ENCODE data around the gene MC1R. TPM values are rescaled to one million over a fixed set of nuclear protein-coding genes. Genes with fewer than 3 reads are reported as not detected.

MC1R gene
- total and polyA plus RNA-seq, 2 experiments from 2014 or later = 0.74 to 4.3 TPM

DNA sequence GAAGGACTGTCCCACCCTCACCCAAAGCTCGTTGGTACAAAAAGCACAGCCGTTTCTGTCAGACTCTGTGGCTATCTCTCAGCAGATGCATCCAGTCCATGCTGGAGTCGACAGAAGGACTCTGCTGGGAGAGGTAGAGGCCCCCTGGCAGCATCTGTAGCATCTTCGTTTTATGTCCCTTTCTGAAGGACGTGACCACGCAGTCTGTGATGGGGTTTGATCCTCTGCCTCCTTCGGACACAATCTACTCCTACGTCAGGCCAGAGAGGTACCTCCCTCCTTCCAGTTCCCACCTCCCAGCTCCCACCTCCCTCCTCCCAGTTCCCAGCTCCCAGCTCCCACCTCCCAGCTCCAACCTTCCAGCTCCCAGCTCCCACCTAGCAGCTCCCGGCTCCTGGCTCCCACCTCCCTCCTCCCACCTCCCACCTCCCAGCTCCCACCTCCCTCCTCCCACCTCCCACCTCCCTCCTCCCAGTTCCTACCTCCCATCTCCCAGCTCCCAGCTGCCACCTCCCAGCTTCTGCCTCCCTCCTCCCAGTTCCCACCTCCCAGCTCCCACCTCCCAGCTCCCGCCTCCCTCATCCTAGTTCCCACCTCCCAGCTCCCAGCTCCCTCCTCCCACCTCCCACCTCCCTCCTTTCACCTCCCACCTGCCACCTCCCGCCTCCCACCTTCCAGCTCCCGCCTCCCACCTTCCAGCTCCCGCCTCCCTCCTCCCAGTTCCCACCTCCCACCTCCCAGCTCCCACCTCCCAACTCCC is 11.4 kb upstream of the MC1R start:
- no peak overlapping the region for H3K4me3 ChIP-seq
- H3K27me3 Mint-ChIP-seq (ENCODE audit: insufficient read depth, low read depth, poor library complexity) = peaks cover 17% of the 10 kb centered on the region
- H2AFZ ChIP-seq = no peak overlapping the region
- no peak overlapping the region for H3K27ac Mint-ChIP-seq
- TF ChIP-seq, protein P1, sequence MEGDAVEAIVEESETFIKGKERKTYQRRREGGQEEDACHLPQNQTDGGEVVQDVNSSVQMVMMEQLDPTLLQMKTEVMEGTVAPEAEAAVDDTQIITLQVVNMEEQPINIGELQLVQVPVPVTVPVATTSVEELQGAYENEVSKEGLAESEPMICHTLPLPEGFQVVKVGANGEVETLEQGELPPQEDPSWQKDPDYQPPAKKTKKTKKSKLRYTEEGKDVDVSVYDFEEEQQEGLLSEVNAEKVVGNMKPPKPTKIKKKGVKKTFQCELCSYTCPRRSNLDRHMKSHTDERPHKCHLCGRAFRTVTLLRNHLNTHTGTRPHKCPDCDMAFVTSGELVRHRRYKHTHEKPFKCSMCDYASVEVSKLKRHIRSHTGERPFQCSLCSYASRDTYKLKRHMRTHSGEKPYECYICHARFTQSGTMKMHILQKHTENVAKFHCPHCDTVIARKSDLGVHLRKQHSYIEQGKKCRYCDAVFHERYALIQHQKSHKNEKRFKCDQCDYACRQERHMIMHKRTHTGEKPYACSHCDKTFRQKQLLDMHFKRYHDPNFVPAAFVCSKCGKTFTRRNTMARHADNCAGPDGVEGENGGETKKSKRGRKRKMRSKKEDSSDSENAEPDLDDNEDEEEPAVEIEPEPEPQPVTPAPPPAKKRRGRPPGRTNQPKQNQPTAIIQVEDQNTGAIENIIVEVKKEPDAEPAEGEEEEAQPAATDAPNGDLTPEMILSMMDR (conservative IDR thresholded peaks at IDR 0.05; ENCODE audit: low read depth in 2 of 2) = no peak
- H3K4me1 ChIP-seq (ENCODE audit: insufficient read depth) = 0 out of 2 replicates have a peak, but pooled peaks cover 4% of the 10 kb centered on the region
- peaks cover 50% of the 10 kb centered on the region for H3K36me3 Mint-ChIP-seq (ENCODE audit: low read depth)
- H3K4me1 Mint-ChIP-seq = 0 out of 3 replicates have a peak, but pooled peaks cover 4% of the 10 kb centered on the region
- no peaks in the 10 kb centered on the region for H4K20me1 ChIP-seq (replicated peaks; ENCODE audit: insufficient read depth)
- ATAC-seq (no peak), DNase-seq (ENCODE audit: low spot score) (no peak)
- no peaks in the 10 kb centered on the region for H3K27me3 ChIP-seq (ENCODE audit: insufficient read depth)
- H3K9me2 ChIP-seq (ENCODE audit: insufficient read depth) = no peaks in the 10 kb centered on the region
- H3K27ac ChIP-seq (ENCODE audit: low read depth) = no peak overlapping the region
- H3K79me2 ChIP-seq (replicated peaks; ENCODE audit: insufficient read depth) = no peaks in the 10 kb centered on the region
- H3F3A ChIP-seq (replicated peaks; ENCODE audit: low read depth) = 0 out of 2 replicates have a peak, but pooled peaks cover 12% of the 10 kb centered on the region
- no peaks in the 10 kb centered on the region; the same call in 1 of the 2 replicates for H3K36me3 ChIP-seq (ENCODE audit: insufficient read depth)
- no peak overlapping the region for H3K4me3 Mint-ChIP-seq
- no peak overlapping the region for H3K4me2 ChIP-seq
- H3K9me3 Mint-ChIP-seq = peaks cover 18% of the 10 kb centered on the region

DNA sequence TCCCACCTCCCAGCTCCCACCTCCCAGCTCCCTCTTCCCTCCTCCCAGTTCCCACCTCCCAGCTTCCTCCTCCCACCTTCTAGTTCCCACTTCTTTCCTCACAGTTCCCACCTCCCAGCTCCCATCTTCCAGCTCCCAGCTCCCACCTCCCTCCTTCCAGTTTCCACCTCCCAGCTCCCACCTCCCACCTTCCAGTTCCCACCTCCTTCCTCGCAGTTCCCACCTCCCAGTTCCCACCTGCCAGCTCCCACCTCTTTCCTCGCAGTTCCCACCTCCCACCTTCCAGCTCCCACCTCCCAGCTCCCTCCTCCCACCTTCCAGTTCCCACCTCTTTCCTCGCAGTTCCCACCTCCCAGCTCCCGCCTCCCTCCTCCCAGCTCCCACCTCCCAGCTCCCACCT is 10.4 kb upstream of the MC1R start:
- Histone ChIP-seq H3K79me2 (replicated peaks; ENCODE audit: insufficient read depth) (no peaks in the 10 kb centered on the region), H3K4me2 (no peak overlapping the region), H3K27ac (ENCODE audit: low read depth) (no peak overlapping the region), H3K27me3 (ENCODE audit: insufficient read depth) (no peaks in the 10 kb centered on the region), H3K9me2 (ENCODE audit: insufficient read depth) (no peaks in the 10 kb centered on the region), H3K4me1 (ENCODE audit: insufficient read depth) (0 out of 2 replicates have a peak, but pooled peaks cover 4% of the 10 kb centered on the region), H4K20me1 (replicated peaks; ENCODE audit: insufficient read depth) (no peaks in the 10 kb centered on the region), H2AFZ (no peak overlapping the region), H3F3A (replicated peaks; ENCODE audit: low read depth) (0 out of 2 replicates have a peak, but pooled peaks cover 12% of the 10 kb centered on the region), H3K36me3 (ENCODE audit: insufficient read depth) (no peaks in the 10 kb centered on the region; the same call in 1 of the 2 replicates), H3K4me3 (no peak overlapping the region)
- H3K27me3 Mint-ChIP-seq (ENCODE audit: insufficient read depth, low read depth, poor library complexity) = peaks cover 18% of the 10 kb centered on the region
- H3K9me3 Mint-ChIP-seq = peaks cover 18% of the 10 kb centered on the region
- no peak for DNase-seq (ENCODE audit: low spot score)
- H3K36me3 Mint-ChIP-seq (ENCODE audit: low read depth) = peaks cover 50% of the 10 kb centered on the region
- H3K27ac Mint-ChIP-seq = no peak overlapping the region
- H3K4me1 Mint-ChIP-seq = 0 out of 3 replicates have a peak, but pooled peaks cover 4% of the 10 kb centered on the region
- no peak overlapping the region for H3K4me3 Mint-ChIP-seq
- no peak for ATAC-seq
- TF ChIP-seq STAT1 (IDR thresholded peaks at IDR 0.05; ENCODE audit: unreplicated experiment) = no peak
- no peak for TF ChIP-seq EZH2 (IDR thresholded peaks at IDR 0.05; ENCODE audit: low read depth, unreplicated experiment)
- no peak for TF ChIP-seq EZH2phosphoT487 (IDR thresholded peaks at IDR 0.05; ENCODE audit: unreplicated experiment)
- TF ChIP-seq, protein P2, sequence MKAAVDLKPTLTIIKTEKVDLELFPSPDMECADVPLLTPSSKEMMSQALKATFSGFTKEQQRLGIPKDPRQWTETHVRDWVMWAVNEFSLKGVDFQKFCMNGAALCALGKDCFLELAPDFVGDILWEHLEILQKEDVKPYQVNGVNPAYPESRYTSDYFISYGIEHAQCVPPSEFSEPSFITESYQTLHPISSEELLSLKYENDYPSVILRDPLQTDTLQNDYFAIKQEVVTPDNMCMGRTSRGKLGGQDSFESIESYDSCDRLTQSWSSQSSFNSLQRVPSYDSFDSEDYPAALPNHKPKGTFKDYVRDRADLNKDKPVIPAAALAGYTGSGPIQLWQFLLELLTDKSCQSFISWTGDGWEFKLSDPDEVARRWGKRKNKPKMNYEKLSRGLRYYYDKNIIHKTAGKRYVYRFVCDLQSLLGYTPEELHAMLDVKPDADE (IDR thresholded peaks at IDR 0.05) = no peak
- TF ChIP-seq POLR2AphosphoS5 (IDR thresholded peaks at IDR 0.05; ENCODE audit: low read depth) = no peak
- TF ChIP-seq CREB1 (CRISPR knock-in tag; IDR thresholded peaks at IDR 0.05; ENCODE audit: low read depth) = no peak
- TF ChIP-seq, protein P1 (conservative IDR thresholded peaks at IDR 0.05; ENCODE audit: low read depth in 2 of 2) = no peak
- no peak for TF ChIP-seq JUNB (IDR thresholded peaks at IDR 0.05; ENCODE audit: unreplicated experiment)
- TF ChIP-seq ZNF114 (CRISPR knock-in tag; IDR thresholded peaks at IDR 0.05) = no peak
- no peak for TF ChIP-seq ZNF331 (CRISPR knock-in tag; IDR thresholded peaks at IDR 0.05; ENCODE audit: low read depth)

Data from GM23338 (cell line).